Stimulated activated naive CD8-positive, alpha-beta T cell treated with anti-CD3 and anti-CD28 coated beads, Interleukin-15, Interleukin-2, amounts not matched to agents 100 ng/mL and 50 ng/mL, for 24 hours (primary cell): Measurements from ENCODE around the gene CDH13.

ENCODE experiments used
- H3K27ac Mint-ChIP-seq: one replicate; pipeline ENCODE4 v1.8.0; 2021; ENCODE audit warnings: mild to moderate bottlenecking, mixed read lengths
- H3K27me3 Mint-ChIP-seq: one replicate; pipeline ENCODE4 v1.8.0; 2021; ENCODE audit warnings: mixed read lengths
- H3K36me3 Mint-ChIP-seq: one replicate; pipeline ENCODE4 v1.8.0; 2021; ENCODE audit warnings: low read depth, mixed read lengths
- H3K4me1 Mint-ChIP-seq: one replicate; pipeline ENCODE4 v1.8.0; 2021; ENCODE audit warnings: low read depth, mixed read lengths
- H3K4me3 Mint-ChIP-seq: one replicate; pipeline ENCODE4 v1.8.0; 2021; ENCODE audit warnings: mild to moderate bottlenecking, mixed read lengths
- H3K9me3 Mint-ChIP-seq: one replicate; pipeline ENCODE4 v1.8.0; 2021; ENCODE audit warnings: mixed read lengths

Gene CDH13

DNA sequence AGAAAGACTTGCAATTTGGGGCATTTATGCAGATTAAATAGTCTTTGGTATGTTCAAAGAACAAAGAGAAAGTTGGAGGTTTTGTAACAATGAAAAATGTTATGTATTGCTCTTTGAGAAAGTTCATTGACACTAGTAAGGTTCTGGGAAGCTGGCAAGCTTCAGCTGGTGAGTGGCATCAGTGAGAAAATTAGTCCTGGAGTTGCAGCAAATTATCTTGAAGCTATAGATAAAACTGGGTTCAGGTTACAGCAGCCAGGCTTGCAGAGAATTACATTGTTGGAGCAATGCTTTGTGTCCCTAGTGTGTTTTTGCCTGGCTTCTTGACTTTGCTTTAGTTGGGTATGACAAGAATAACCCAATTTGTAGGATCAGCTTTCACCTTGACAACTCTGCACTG is 221.2 kb downstream of the CDH13 start:
- Mint-ChIP-seq H3K27me3 (no peaks in the 10 kb centered on the region), H3K9me3 (no peaks in the 10 kb centered on the region), H3K36me3 (no peaks in the 10 kb centered on the region), H3K4me3 (no peak overlapping the region), H3K27ac (no peak overlapping the region), H3K4me1 (no peaks in the 10 kb centered on the region)

DNA sequence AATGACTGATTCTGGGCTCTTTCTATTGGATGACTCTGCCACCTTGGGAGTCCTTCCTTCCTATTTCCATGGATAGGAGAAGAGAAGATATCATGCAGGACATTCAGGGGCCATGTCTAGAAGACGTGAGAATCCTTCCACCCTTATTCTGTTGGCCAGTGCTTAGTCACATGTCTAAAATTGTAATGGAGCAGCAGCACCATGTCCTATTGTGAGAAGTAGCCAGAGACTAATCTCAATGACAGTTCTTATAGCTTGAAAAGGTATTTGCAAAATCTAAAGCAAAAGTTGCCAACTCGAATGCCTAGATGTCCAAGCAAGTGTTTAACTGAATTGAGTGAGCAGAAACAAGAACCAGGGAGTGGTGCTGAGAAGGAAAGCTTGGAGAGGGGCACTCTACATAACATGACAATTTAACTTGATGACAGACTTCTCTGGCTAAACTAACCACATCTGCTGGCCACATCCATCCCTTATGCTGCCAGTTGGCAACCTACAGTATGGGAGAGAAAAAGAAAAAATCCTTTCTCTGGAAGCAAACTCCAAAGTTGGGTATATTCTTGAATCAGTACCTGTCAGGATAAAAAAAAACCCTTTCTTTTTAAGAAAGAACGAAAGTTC is 225.7 kb downstream of the CDH13 start:
- Mint-ChIP-seq H3K27ac (no peak overlapping the region), H3K36me3 (no peaks in the 10 kb centered on the region)

DNA sequence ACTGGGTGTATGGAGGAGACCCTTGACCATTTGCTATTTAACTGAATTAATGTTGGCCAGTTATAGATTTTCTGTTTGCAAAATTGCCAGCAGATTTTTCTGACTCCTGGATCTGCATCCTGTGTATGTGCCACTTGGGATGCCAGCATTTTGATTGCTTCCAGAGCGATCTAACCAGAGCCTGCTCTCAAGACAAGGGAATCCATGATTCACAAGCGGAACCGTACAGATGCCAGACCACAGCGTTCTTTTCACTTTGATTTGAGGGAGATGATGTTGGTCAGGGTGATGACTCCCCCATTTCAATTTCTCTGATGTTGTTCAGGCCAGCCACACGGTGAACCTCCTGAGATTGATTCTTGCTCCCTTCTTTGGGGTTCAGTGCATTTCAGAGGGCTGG is 228.7 kb downstream of the CDH13 start:
- no peaks in the 10 kb centered on the region for H3K36me3 Mint-ChIP-seq
- no peaks in the 10 kb centered on the region for H3K9me3 Mint-ChIP-seq
- no peaks in the 10 kb centered on the region for H3K27me3 Mint-ChIP-seq
- H3K4me3 Mint-ChIP-seq = no peak overlapping the region
- no peaks in the 10 kb centered on the region for H3K4me1 Mint-ChIP-seq
- H3K27ac Mint-ChIP-seq = no peak overlapping the region

More for the DNA sequence above, 225.7 kb downstream of the CDH13 start:
- Mint-ChIP-seq H3K27me3 (no peaks in the 10 kb centered on the region), H3K9me3 (no peaks in the 10 kb centered on the region), H3K4me3 (no peak overlapping the region), H3K4me1 (no peaks in the 10 kb centered on the region)

DNA sequence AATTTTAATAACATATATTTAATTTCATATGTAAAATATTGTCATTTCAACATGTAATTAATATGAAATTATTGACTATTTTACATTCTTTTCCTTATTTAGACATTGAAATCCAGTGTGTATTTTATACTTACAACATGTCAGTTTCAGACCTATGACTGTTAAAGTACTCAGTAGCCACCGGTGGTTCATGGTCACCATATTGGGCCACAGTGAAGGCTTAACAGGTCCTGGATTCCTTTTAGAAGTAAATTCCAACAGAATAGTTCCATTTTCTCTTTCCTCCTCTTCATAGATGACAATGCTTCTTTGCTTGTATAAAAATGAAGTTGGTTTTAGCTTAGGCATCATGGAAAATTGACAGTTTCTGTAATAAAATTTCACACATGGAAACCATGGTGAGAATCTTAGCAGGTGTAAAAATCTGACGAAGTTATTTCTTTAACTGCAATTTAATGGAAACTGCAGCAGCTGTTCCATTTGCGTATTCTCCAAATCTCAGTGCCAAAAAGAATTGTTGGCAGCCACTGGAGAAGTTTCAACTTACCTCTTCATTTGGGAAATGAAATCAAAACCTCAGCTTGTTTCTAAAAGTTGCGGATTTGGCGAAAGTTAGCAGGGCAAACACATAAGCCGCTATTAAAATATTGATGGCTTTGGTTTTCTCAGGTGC is 231.1 kb downstream of the CDH13 start:
- no peak overlapping the region for H3K27ac Mint-ChIP-seq

DNA sequence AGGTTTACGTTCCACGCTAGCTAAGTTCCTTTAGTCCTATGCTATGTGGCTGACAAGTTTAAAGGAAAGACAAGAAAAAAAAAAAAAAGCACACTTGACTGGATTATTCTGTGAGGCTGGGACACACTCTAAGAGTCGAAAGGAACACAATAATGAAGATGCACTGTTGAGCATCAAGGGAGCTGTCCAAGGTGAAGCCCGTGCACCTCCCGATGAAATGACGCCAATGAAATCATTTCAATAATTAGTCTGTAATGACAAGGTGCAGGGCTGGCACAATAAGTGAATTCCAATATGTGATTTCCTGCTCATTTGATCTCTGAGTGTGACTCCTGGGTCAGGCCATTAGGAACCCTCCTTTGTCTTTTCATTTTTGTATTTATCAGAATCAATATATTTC is 232.9 kb downstream of the CDH13 start:
- H3K4me1 Mint-ChIP-seq = no peaks in the 10 kb centered on the region
- no peaks in the 10 kb centered on the region for H3K9me3 Mint-ChIP-seq
- no peaks in the 10 kb centered on the region for H3K27me3 Mint-ChIP-seq
- no peak overlapping the region for H3K4me3 Mint-ChIP-seq
- H3K27ac Mint-ChIP-seq = no peak overlapping the region
- H3K36me3 Mint-ChIP-seq = no peaks in the 10 kb centered on the region

More for the DNA sequence above, 231.1 kb downstream of the CDH13 start:
- Mint-ChIP-seq H3K9me3 (no peaks in the 10 kb centered on the region), H3K36me3 (no peaks in the 10 kb centered on the region), H3K4me3 (no peak overlapping the region), H3K27me3 (no peaks in the 10 kb centered on the region), H3K4me1 (no peaks in the 10 kb centered on the region)

DNA sequence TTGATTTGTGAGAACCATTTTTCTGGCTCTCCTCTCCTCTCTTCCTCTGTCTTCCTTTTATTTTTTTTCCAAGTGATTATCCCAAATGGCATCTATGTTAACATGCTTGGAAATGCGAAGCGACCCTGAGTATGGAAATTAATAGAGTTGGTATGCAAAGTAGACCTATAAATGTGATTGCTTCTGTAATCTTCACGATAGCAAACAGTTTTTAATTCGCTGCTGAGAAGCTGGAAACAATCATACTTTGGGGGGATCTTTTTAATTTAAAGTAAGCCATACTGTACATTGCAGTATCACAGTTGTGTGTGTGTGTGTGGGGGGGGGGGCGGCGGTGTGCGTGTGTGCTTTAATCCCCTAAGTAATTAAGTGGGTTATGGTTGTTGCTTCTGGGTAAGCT is 233.3 kb downstream of the CDH13 start:
- H3K27me3 Mint-ChIP-seq = no peaks in the 10 kb centered on the region
- H3K9me3 Mint-ChIP-seq = no peaks in the 10 kb centered on the region
- no peak overlapping the region for H3K27ac Mint-ChIP-seq
- no peak overlapping the region for H3K4me3 Mint-ChIP-seq
- no peaks in the 10 kb centered on the region for H3K4me1 Mint-ChIP-seq
- no peaks in the 10 kb centered on the region for H3K36me3 Mint-ChIP-seq

DNA sequence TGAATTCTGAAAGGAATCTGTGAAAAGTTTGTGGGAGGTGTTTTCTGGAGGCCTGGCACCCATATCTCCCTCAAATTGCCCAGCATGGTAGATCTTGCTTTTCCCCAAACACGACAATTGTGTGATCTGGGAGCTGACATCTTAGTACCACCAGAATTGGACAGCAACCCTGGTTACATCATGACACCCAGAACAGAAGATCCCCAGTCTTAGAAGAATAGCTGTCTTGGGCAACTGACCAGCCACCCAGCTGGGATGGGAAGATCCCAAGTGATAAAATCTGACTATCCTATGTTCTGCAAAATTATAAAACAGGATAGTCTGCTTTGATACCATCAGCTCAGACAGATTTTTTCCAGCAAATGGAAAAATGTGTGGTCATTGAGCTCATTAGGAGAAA is 235.3 kb downstream of the CDH13 start:
- no peak overlapping the region for H3K4me3 Mint-ChIP-seq
- no peaks in the 10 kb centered on the region for H3K27me3 Mint-ChIP-seq
- no peaks in the 10 kb centered on the region for H3K36me3 Mint-ChIP-seq
- H3K4me1 Mint-ChIP-seq = no peaks in the 10 kb centered on the region
- no peak overlapping the region for H3K27ac Mint-ChIP-seq
- H3K9me3 Mint-ChIP-seq = peaks cover 3% of the 10 kb centered on the region

DNA sequence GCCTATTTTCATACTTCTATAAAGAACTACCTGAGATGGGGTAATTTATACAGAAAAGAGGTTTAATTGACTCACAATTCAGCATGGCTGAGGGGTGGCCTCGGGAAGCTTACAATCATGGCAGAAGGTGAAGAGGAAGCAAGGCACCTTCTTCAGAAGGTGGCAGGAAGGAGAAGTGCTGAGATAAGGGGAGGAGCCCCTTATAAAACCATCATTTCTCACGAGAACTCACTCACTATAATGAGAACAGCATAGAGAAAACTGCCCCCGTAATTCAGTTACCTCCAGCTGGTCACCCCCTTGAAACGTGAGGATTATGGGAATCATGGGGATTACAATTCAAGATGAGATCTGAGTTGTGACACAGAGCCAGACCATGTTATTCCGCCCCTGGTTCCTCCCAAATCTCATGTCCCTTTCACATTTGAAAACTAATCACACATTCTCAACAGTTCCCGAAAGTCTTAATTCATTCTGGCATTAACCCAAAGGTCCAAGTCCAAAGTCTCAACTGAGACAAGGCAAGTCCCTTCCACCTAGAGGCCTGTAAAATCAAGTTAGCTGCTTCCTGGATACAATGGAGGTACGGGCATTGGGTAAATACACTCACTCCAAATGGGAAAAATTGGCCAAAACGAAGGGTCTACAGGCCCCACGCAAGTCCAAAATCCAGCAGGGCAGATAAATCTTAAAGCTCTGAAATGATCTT is 237.7 kb downstream of the CDH13 start:
- no peaks in the 10 kb centered on the region for H3K4me1 Mint-ChIP-seq
- H3K4me3 Mint-ChIP-seq = no peak overlapping the region
- no peaks in the 10 kb centered on the region for H3K36me3 Mint-ChIP-seq
- no peak overlapping the region for H3K27ac Mint-ChIP-seq
- H3K27me3 Mint-ChIP-seq = no peaks in the 10 kb centered on the region
- H3K9me3 Mint-ChIP-seq = peaks cover 6% of the 10 kb centered on the region

DNA sequence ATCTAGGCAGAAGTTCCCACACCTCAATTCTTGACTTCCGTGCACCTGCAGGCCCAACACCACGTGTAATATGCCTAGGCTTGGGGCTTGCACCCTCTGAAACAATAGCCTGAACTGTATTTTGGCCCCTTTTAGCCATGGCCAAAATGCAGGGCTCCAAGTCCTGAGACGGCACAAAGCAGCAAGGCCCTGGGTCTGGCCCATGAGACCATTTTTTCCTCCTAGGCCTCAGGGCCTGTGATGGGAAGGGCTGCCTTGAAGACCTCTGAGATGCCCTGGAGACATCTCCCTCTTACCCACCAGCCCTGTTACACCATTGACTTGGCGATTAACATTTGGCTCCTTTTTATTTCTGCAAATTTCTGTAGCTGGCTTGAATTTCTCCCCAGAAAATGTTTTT is 238.6 kb downstream of the CDH13 start:
- Mint-ChIP-seq H3K36me3 (no peaks in the 10 kb centered on the region), H3K27ac (no peak overlapping the region), H3K9me3 (peaks cover 6% of the 10 kb centered on the region), H3K4me1 (no peaks in the 10 kb centered on the region), H3K27me3 (no peaks in the 10 kb centered on the region), H3K4me3 (no peak overlapping the region)

DNA sequence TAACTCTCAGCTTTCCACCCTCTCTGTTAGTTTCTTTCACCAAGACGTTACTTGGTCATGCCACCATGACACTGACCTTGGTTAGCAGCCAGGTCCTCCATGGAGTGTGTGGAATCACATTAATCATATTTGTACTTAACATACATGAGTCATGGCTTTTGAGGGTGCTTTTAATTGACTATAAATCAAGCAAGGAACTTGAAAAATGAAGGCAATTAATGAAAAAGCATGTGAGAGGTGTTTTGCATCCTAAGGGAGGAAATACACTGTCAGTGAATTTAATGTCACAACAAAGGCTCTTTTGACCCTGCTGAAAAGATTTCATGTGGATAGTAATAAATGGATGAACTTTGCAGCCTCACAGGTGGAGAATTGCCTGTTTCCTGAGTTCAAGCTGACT is 240.7 kb downstream of the CDH13 start:
- Mint-ChIP-seq H3K9me3 (peaks cover 12% of the 10 kb centered on the region), H3K27ac (no peak overlapping the region), H3K4me1 (no peaks in the 10 kb centered on the region), H3K27me3 (no peaks in the 10 kb centered on the region), H3K36me3 (no peaks in the 10 kb centered on the region), H3K4me3 (no peak overlapping the region)

DNA sequence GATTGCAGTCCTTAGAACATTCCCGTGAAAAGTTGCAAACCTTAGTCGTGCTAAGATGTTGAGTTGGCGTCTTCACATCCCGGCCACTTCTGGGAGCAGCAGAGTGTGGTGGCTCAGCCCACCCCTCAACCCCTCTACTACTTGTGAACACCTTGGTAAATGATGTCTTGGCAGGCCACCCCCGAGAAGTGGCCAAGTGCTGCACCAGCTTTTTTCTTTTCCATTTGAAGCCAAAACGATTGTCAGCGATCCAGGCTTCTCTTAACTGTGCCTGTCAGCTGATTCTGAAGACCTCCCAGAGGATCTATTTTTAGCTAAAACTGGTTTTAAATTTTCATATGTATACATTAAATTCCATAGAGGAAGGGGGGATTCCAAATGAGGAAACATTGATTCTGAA is 247.5 kb downstream of the CDH13 start:
- Mint-ChIP-seq H3K27me3 (no peaks in the 10 kb centered on the region), H3K27ac (no peak overlapping the region), H3K36me3 (no peaks in the 10 kb centered on the region), H3K9me3 (peaks cover 6% of the 10 kb centered on the region), H3K4me1 (no peaks in the 10 kb centered on the region), H3K4me3 (no peak overlapping the region)

DNA sequence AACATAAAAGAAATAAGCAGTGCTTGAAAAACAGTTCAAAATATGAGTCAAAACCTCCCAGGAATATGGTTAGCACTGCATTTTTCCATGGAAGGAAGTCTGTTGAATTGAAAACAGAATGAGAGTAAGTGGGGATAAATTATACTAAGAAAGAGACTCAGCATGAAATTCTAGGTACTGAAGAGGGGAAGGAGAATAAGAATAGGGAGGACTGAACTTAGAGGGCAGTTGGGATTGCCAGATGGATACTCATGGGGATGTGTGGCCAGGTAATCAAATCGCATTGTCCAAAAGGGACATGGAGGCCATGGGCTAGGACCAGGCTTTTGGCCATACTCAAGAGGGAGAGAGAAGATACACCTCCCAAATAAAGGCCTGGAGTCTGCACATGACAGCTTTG is 247.9 kb downstream of the CDH13 start:
- Mint-ChIP-seq H3K9me3 (peaks cover 6% of the 10 kb centered on the region), H3K4me3 (no peak overlapping the region)

DNA sequence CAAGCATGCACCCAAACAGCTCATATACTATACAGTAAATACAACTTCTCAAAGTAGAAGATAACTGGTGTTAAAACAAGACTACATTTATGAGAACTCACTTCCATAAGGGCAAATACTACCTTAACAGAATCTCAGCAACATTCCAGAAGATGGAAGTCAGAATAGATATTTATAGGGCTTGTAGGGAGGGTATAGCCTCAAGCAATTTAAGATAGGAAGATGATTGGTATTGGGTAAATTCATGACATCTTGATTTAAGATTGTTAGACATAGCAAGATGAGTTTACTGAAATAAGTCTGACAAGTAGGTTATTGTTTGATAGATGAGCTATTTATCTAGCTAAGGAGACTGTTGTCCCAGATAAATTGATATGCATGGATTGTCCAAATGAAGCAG is 250.2 kb downstream of the CDH13 start:
- Mint-ChIP-seq H3K9me3 (no peaks in the 10 kb centered on the region), H3K27ac (no peak overlapping the region), H3K4me3 (no peak overlapping the region), H3K36me3 (no peaks in the 10 kb centered on the region), H3K27me3 (no peaks in the 10 kb centered on the region), H3K4me1 (no peaks in the 10 kb centered on the region)

More for the DNA sequence above, 247.9 kb downstream of the CDH13 start:
- H3K27me3 Mint-ChIP-seq = no peaks in the 10 kb centered on the region
- no peaks in the 10 kb centered on the region for H3K4me1 Mint-ChIP-seq
- no peaks in the 10 kb centered on the region for H3K36me3 Mint-ChIP-seq
- H3K27ac Mint-ChIP-seq = no peak overlapping the region

DNA sequence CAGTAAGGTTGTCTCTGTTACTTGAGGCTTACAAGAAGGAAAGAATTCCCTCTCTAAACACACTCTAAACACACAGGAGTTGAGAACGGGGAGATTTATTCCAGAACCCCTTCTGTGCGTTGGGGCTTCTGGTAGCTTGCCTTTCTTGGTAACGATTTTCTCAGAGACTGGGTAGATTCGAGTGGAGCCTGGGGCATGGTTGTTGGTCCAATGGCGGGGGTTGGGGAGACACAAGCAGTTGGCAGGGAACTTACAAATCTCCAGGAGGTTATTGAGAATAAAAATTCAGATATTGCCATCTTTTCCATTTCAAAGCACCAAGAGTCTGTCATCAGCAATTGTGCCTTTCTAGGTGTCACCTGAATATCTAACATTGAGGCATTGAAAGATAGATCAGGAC is 251.7 kb downstream of the CDH13 start:
- H3K4me1 Mint-ChIP-seq = no peaks in the 10 kb centered on the region
- no peaks in the 10 kb centered on the region for H3K9me3 Mint-ChIP-seq
- no peaks in the 10 kb centered on the region for H3K36me3 Mint-ChIP-seq
- H3K27ac Mint-ChIP-seq = no peak overlapping the region
- H3K4me3 Mint-ChIP-seq = no peak overlapping the region
- H3K27me3 Mint-ChIP-seq = no peaks in the 10 kb centered on the region

DNA sequence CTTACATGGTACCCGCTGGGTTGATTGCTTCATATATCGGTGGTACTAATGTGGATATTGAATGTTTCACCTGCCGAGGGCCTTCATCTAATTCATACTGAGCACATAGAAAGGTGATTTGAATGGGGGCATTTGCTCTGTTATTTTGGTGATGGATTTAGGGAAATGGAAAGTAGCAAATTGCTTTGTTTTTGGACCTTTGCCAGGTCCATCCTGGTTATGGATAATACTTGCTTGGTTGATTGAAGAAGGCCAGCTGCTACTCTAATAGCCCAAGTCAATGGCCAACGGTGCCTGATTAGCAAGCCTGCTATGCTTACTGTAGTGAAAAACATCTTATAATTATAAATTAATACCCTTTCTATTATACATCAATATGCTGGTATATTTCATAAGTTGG is 253.6 kb downstream of the CDH13 start:
- no peak overlapping the region for H3K4me3 Mint-ChIP-seq
- H3K27ac Mint-ChIP-seq = no peak overlapping the region
- no peaks in the 10 kb centered on the region for H3K27me3 Mint-ChIP-seq
- H3K4me1 Mint-ChIP-seq = no peaks in the 10 kb centered on the region
- H3K9me3 Mint-ChIP-seq = no peaks in the 10 kb centered on the region
- H3K36me3 Mint-ChIP-seq = no peaks in the 10 kb centered on the region
